Measurements from ENCODE around the gene ABCG2. TPM values are rescaled to one million over a fixed set of nuclear protein-coding genes. Genes with fewer than 3 reads are reported as not detected.

The ABCG2 gene
- total RNA-seq, 1 experiment from 2014 or later, result not detected

DNA sequence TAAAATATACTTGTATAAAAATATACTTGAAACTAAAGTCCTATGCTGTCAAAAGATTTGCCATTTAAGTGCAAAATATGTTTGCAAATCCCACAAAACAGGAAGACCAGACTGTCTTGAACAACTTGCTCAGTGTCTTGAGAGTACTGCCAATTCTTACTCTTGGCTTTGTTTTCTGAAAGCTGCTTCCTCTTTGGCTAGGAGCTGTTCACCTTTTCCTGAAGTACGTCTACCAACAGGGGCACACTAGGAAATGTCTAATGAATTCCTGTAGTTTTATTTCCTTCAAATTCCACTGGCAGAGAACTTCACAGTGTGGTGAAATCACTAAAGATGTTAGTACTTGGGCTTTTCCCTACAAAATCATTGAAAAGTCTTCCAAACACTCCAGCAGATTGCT lies 46.4 kb upstream of the ABCG2 start:
- ChIA-PET CTCF (no interaction called here), POLR2A (ENCODE audit: low non-redundant PET) (no interaction called here)
- Histone ChIP-seq H3K9me3 (ENCODE audit: low read depth, low read length, poor library complexity, severe bottlenecking) (no peaks in the 10 kb centered on the region), H3K27ac (ENCODE audit: low read depth, low read length, poor library complexity, severe bottlenecking) (no peak overlapping the region), H3K4me3 (ENCODE audit: low read depth, low read length, poor library complexity, severe bottlenecking) (no peak overlapping the region), H3K36me3 (ENCODE audit: insufficient read depth, low read length, poor library complexity, severe bottlenecking) (no peaks in the 10 kb centered on the region), H3K4me1 (ENCODE audit: insufficient read depth, low read length, poor library complexity, severe bottlenecking) (no peaks in the 10 kb centered on the region), H3K27me3 (replicated peaks; ENCODE audit: insufficient read depth, low read depth, low read length, poor library complexity) (no peaks in the 10 kb centered on the region)
- TF ChIP-seq, protein P1, sequence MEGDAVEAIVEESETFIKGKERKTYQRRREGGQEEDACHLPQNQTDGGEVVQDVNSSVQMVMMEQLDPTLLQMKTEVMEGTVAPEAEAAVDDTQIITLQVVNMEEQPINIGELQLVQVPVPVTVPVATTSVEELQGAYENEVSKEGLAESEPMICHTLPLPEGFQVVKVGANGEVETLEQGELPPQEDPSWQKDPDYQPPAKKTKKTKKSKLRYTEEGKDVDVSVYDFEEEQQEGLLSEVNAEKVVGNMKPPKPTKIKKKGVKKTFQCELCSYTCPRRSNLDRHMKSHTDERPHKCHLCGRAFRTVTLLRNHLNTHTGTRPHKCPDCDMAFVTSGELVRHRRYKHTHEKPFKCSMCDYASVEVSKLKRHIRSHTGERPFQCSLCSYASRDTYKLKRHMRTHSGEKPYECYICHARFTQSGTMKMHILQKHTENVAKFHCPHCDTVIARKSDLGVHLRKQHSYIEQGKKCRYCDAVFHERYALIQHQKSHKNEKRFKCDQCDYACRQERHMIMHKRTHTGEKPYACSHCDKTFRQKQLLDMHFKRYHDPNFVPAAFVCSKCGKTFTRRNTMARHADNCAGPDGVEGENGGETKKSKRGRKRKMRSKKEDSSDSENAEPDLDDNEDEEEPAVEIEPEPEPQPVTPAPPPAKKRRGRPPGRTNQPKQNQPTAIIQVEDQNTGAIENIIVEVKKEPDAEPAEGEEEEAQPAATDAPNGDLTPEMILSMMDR (conservative IDR thresholded peaks at IDR 0.05; ENCODE audit: low read depth, low read length), result no peak
- no peak for TF ChIP-seq EZH2 (IDR thresholded peaks at IDR 0.05; ENCODE audit: borderline replicate concordance, low read depth, low read length, poor library complexity, severe bottlenecking)
- intact Hi-C loops (cut with micrococcal nuclease; ENCODE audit: unreplicated experiment), result no loop called here
- DNase-seq (ENCODE audit: low spot score), result no peak
- no TSS peak for BruUV-seq (replicated peaks)

DNA sequence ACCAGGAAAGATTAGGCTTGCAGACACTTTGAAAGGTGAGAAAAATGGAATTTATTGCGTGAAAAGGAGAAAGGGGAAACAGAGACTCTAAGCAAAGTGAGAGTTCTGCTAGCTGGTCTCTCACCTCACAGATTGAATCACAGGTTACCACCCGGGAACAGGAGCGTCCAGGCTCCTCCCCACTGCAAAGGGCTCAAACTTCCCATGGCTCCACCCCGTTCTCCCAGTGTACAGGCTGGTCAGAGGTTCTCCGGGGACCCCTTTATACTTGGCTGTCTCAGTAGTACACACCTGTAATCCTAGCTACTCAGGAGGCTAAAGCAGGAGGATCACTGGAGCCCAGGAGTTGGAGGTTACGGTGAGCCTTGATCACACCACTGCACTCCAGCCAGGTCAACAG lies 44.0 kb upstream of the ABCG2 start:
- intact Hi-C loops (cut with micrococcal nuclease; ENCODE audit: unreplicated experiment), result no loop called here
- ChIA-PET POLR2A (ENCODE audit: low non-redundant PET) (no interaction called here), CTCF (no interaction called here)
- Histone ChIP-seq H3K4me3 (ENCODE audit: low read depth, low read length, poor library complexity, severe bottlenecking) (no peak overlapping the region), H3K27ac (ENCODE audit: low read depth, low read length, poor library complexity, severe bottlenecking) (no peak overlapping the region), H3K36me3 (ENCODE audit: insufficient read depth, low read length, poor library complexity, severe bottlenecking) (no peaks in the 10 kb centered on the region), H3K9me3 (ENCODE audit: low read depth, low read length, poor library complexity, severe bottlenecking) (no peaks in the 10 kb centered on the region), H3K4me1 (ENCODE audit: insufficient read depth, low read length, poor library complexity, severe bottlenecking) (no peaks in the 10 kb centered on the region), H3K27me3 (replicated peaks; ENCODE audit: insufficient read depth, low read depth, low read length, poor library complexity) (no peaks in the 10 kb centered on the region)
- BruUV-seq (replicated peaks), result no TSS peak
- DNase-seq (ENCODE audit: low spot score), result no peak
- TF ChIP-seq EZH2 (IDR thresholded peaks at IDR 0.05; ENCODE audit: borderline replicate concordance, low read depth, low read length, poor library complexity, severe bottlenecking), result no peak
- TF ChIP-seq, protein P1 (conservative IDR thresholded peaks at IDR 0.05; ENCODE audit: low read depth, low read length), result no peak

GRCh38 chr4:88200186-88200585 lies 41.7 kb upstream of the ABCG2 start:
- no peak for TF ChIP-seq EZH2 (IDR thresholded peaks at IDR 0.05; ENCODE audit: borderline replicate concordance, low read depth, low read length, poor library complexity, severe bottlenecking)
- TF ChIP-seq, protein P1 (conservative IDR thresholded peaks at IDR 0.05; ENCODE audit: low read depth, low read length), result no peak
- ChIA-PET POLR2A (ENCODE audit: low non-redundant PET) (no interaction called here), CTCF (no interaction called here)
- Histone ChIP-seq H3K27ac (ENCODE audit: low read depth, low read length, poor library complexity, severe bottlenecking) (no peak overlapping the region), H3K27me3 (replicated peaks; ENCODE audit: insufficient read depth, low read depth, low read length, poor library complexity) (no peaks in the 10 kb centered on the region), H3K36me3 (ENCODE audit: insufficient read depth, low read length, poor library complexity, severe bottlenecking) (no peaks in the 10 kb centered on the region), H3K4me1 (ENCODE audit: insufficient read depth, low read length, poor library complexity, severe bottlenecking) (no peaks in the 10 kb centered on the region), H3K9me3 (ENCODE audit: low read depth, low read length, poor library complexity, severe bottlenecking) (no peaks in the 10 kb centered on the region), H3K4me3 (ENCODE audit: low read depth, low read length, poor library complexity, severe bottlenecking) (no peak overlapping the region)
- no TSS peak for BruUV-seq (replicated peaks)
- DNase-seq (ENCODE audit: low spot score), result no peak
- intact Hi-C loops (cut with micrococcal nuclease; ENCODE audit: unreplicated experiment), result no loop called here
